Heart left ventricle (tissue), 16 donors: ENCODE results near the gene FADS6. TPM values are rescaled to one million over a fixed set of nuclear protein-coding genes. Genes with fewer than 3 reads are reported as not detected.
"Not testable (repeated sequence)": the region's sequence is repeated elsewhere in the genome, so short reads cannot be mapped to it uniquely, and the experiment has no call there.

Source experiments
- ATAC-seq, 4 donors: fragments of 200-7000 bp; cut with Tn5 transposase; one replicate each; pipeline ENCODE4 v1.9.1; 2020 to 2022; ENCODE audit warnings: moderate library complexity in 4 of 4, mild to moderate bottlenecking in 3 of 4, moderate number of reproducible peaks in 1 of 4
- DNase-seq, 5 donors: peaks; one replicate each; pipeline ENCODE4 v3.0.0-alpha.2; 2020
- H3K27ac ChIP-seq, 12 donors: fragments of 200-600 bp; sonication (generic) in 4 of 12; one replicate each; pipeline versions ENCODE4 v1.5.0 to v1.8.0; 2016 to 2022; ENCODE audit warnings: mild to moderate bottlenecking in 2 of 12
- H3K27me3 ChIP-seq, 9 donors: fragments of 200-600 bp; sonication (generic) in 2 of 9; one replicate each; pipeline versions ENCODE4 v1.5.1 to v1.8.0; 2016 to 2022; ENCODE audit warnings: mild to moderate bottlenecking in 3 of 9
- H3K36me3 ChIP-seq, 9 donors: fragments of 200-600 bp; sonication (generic) in 2 of 9; one replicate each; pipeline versions ENCODE4 v1.5.0 to v1.8.0; 2018 to 2022; ENCODE audit warnings: mild to moderate bottlenecking in 2 of 9
- H3K4me1 ChIP-seq, 12 donors: fragments of 200-600 bp; sonication (generic) in 4 of 12; one replicate each; pipeline versions ENCODE4 v1.5.0 to v1.8.0; 2016 to 2022; ENCODE audit warnings: mild to moderate bottlenecking in 3 of 12
- H3K4me3 ChIP-seq, 12 donors: fragments of 200-600 bp; sonication (generic) in 4 of 12; one replicate each; pipeline versions ENCODE4 v1.5.0 to v1.8.0; 2017 to 2022; ENCODE audit warnings: mild to moderate bottlenecking in 9 of 12, moderate library complexity in 4 of 12
- H3K9me3 ChIP-seq, 12 donors: fragments of 200-600 bp; sonication (generic) in 4 of 12; one replicate each; pipeline versions ENCODE4 v1.5.0 to v1.8.0; 2016 to 2022; ENCODE audit warnings: mild to moderate bottlenecking in 1 of 12
- CTCF ChIP-seq, 12 donors: fragments of 200-600 bp; sonication (generic) in 4 of 12; IDR thresholded peaks; one replicate each; pipeline versions ENCODE4 v1.5.0 to v1.8.0; 2018 to 2022; ENCODE audit warnings: antibody characterized with exemption in 12 of 12, mild to moderate bottlenecking in 5 of 12
- POLR2A ChIP-seq, 2 donors: fragments of 450-650 bp; IDR thresholded peaks; one replicate each; pipeline ENCODE4 v1.6.1; 2017; ENCODE audit warnings: antibody characterized with exemption in 2 of 2, mild to moderate bottlenecking in 2 of 2, moderate library complexity in 2 of 2
- WGBS, 4 donors: extraction: QIAGEN DNeasy Blood & Tissue Kit in 2 of 4; methylation state at CpG; one replicate each; pipeline versions ENCODE4 v1.1.5 to v1.1.7; 2013 to 2018; 5-methylcytosine and 5-hydroxymethylcytosine counted together
- intact Hi-C, 10 donors: fragments of 100-400 bp; cut with DNase I; formaldehyde crosslinking; loops; one replicate each; pipeline versions ENCODE4 v1.11.1 to v1.14.2; 2022
- polyA plus RNA-seq, 2 donors: library from polyadenylated mRNA; stranded (reverse); fragments of 200-250 nt; gene quantifications; one replicate each; pipeline ENCODE4 v1.2.3, GENCODE V29; 2013
- total RNA-seq, 9 donors: library from RNA; depleted of rRNA in 2 of 9; stranded (reverse); fragments of >200 nt in 2 of 9; fragmentation: NEBNext Ultra II Directional in 3 of 9; extraction: Animal tissue kit (Norgen Biotek cat#: 25700) in 3 of 9; gene quantifications; one replicate each; pipeline versions ENCODE4 v1.1.0 to v1.2.4, GENCODE V29; 2016 to 2023
- donor health status: ischemic (EF 13 %, LVEDD 7.1; RV severe dilation, severe dysfunction).
- donor health status: healthy with polysubstance abuse.
- donor health status: DM: no; HTN: yes; CAD: no.
- donor health status: DM: no; HTN: no; CAD: no.
- donor health status: ischemic (EF 25% LVEDD 6.9; RV normal size, moderate dysfunction).
- donor health status: ischemic (EF 25% LVEDD 5.7; RV mildly dilated, moderate dysfunction).
- donor health status: healthy.
- donor health status: DM: yes; HTN: yes; CAD: no.
- donor health status: ischemic (EF 35%, LVEDD 5.7; RV mildly dilated, moderate dysfunction).
- donor health status: nonischemic (EF 11% LVEDD 7.7; RV severe dilation, severe dysfunction).
- donor health status: DM: yes; HTN: yes; CAD: no.
- donor health status: PGD.
- donor health status: ischemic (EF 29% LVEDD 5.4; RV normal size, mild dysfunction).
- donor health status: nonischemic (EF 23%, LVEDD 6.1; RV moderate dilation, normal function).

Gene FADS6
- total and polyA plus RNA-seq, 11 donors: not detected

- ATAC-seq (no peak), DNase-seq (no peak)
- WGBS, 4 donors: 76 to 85% (median 83%) methylated on average over 3 of the region's 3 CpGs
- H3K4me1 ChIP-seq: peaks cover 0 to 24% (median 11%) of the 10 kb centered on the region in 12 donors
- no peaks in the 10 kb centered on the region for H3K9me3 ChIP-seq
- no peaks in the 10 kb centered on the region for H3K27me3 ChIP-seq
- no peak for TF ChIP-seq CTCF (IDR thresholded peaks at IDR 0.05)
- TF ChIP-seq POLR2A (IDR thresholded peaks at IDR 0.05): no peak
- H3K36me3 ChIP-seq: no peaks in the 10 kb centered on the region
- no peak overlapping the region for H3K27ac ChIP-seq
- H3K4me3 ChIP-seq: no peak overlapping the region
- intact Hi-C loops: no loop called here
Observed at GRCh38 chr17:74870512-74870911, 22.9 kb downstream of the FADS6 start.

GRCh38 chr17:74870028-74870427, 23.4 kb downstream of the FADS6 start:
- DNase-seq, H3K27ac ChIP-seq, H3K27me3 ChIP-seq, H3K4me3 ChIP-seq, intact Hi-C loops, H3K9me3 ChIP-seq, ATAC-seq, H3K36me3 ChIP-seq: not testable (repeated sequence)
- peaks cover 0 to 24% (median 11%) of the 10 kb centered on the region in 12 donors for H3K4me1 ChIP-seq
- 90 to 96% (median 94%) methylated on average over 9 of the region's 9 CpGs for whole genome bisulfite sequencing, 4 donors

GRCh38 chr17:74868908-74869255, 24.6 kb downstream of the FADS6 start:
- Histone ChIP-seq H3K4me3 (no peak overlapping the region), H3K27me3 (no peaks in the 10 kb centered on the region), H3K4me1 (peaks cover 0 to 25% (median 11%) of the 10 kb centered on the region in 12 donors), H3K9me3 (no peaks in the 10 kb centered on the region), H3K36me3 (peaks cover 0 to 2% (median 0%) of the 10 kb centered on the region in 9 donors), H3K27ac (no peak overlapping the region)
- DNase-seq (no peak), ATAC-seq (no peak)
- intact Hi-C loops: loop anchor here in 6 of 10 donors (5.0 to 10.0 kb wide), 3 partner anchors 127 to 214 kb away; no protein-coding TSS in a partner anchor
- TF ChIP-seq CTCF (IDR thresholded peaks at IDR 0.05) (no peak), POLR2A (IDR thresholded peaks at IDR 0.05) (no peak)
- 89 to 96% (median 91%) methylated on average over 6 of the region's 6 CpGs for WGBS, 4 donors

GRCh38 chr17:74868251-74868907, 25.1 kb downstream of the FADS6 start:
- no peak for TF ChIP-seq POLR2A (IDR thresholded peaks at IDR 0.05)
- no peak for TF ChIP-seq CTCF (IDR thresholded peaks at IDR 0.05)
- intact Hi-C loops: loop anchor here in 6 of 10 donors (5.0 to 10.0 kb wide), 3 partner anchors 126 to 214 kb away; no protein-coding TSS in a partner anchor
- WGBS, 4 donors: 45 to 65% (median 55%) methylated on average over 12 of the region's 12 CpGs
- peaks cover 0 to 3% (median 0%) of the 10 kb centered on the region in 9 donors for H3K36me3 ChIP-seq
- H3K27me3 ChIP-seq: no peaks in the 10 kb centered on the region
- H3K27ac ChIP-seq: no peak overlapping the region
- DNase-seq (no peak), ATAC-seq (no peak)
- H3K4me3 ChIP-seq: no peak overlapping the region
- H3K9me3 ChIP-seq: no peaks in the 10 kb centered on the region
- H3K4me1 ChIP-seq: peaks cover 0 to 21% (median 10%) of the 10 kb centered on the region in 12 donors
